ENCODE data around the gene MYO1F.
"Not testable (repeated sequence)": the region's sequence is repeated elsewhere in the genome, so short reads cannot be mapped to it uniquely, and the experiment has no call there.

The MYO1F gene

DNA sequence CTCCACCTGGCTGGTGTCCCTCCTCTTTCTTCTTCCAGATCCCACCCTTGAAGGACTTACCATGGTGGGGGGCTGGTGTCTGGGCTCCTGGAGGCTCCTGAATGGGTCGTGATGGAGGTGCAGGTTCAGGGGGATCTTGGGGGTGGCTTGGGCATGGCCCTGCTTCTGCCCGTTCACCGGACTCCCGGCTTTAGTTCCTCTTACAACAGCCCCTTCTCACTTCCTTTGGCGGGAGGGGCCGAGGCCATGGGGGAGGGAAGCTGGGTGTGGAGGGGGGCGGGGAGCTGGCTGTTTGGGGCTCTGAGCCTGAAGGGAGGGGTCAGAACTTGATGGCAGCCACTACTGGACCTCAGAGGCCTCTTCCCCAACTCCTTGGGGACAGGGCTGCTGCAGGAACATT lies at the start of gene MYO1F:
Gene MYO1F, minus strand, starts transcription at position 196 of the 400 bp plus-strand sequence. Its CDS starts 133 bp downstream, at position 63.
- DNase-seq (ENCODE audit: low read depth, low spot score), result no peak

GRCh38 chr19:8626842-8627241 lies 49.6 kb upstream of the MYO1F start:
- no peak for DNase-seq (ENCODE audit: low read depth, low spot score)

DNA sequence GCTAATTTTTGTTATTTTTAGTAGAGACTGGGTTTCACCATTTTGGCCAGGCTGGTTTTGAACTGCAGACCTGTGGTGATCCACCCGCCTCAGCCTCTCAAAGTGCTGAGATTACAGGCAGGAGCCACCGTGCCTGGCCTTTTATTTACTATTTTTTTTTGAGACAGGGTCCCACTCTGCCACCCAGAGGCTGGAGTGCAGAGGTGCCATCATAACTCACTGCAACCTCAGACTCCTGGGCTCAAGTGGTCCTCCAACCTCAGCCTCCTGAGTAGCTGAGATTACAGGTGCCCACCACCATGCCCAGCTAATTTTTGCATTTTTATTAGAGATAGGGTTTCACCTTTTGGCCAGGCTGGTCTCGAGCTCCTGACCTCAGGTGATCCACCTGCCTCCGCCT lies 45.6 kb upstream of the MYO1F start:
- DNase-seq (ENCODE audit: low read depth, low spot score), result not testable (repeated sequence)

DNA sequence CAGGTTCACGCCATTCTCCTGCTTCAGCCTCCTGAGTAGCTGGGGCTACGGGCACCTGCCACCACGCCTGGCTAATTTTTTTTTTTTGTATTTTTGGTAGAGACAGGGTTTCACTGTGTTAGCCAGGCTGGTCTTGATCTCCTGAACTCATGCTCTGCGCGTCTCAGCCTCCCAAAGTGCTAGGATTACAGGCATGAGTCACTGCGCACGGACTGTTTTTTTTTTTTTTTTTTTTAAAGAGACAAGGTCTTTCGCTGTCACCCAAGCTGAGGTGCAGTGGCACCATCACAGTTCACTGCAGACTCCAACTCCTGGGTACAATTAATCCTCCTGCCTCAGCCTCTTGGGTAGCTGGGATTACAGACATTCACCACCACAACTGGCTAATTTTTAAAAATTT lies 41.5 kb upstream of the MYO1F start:
- DNase-seq (ENCODE audit: low read depth, low spot score), result no peak

DNA sequence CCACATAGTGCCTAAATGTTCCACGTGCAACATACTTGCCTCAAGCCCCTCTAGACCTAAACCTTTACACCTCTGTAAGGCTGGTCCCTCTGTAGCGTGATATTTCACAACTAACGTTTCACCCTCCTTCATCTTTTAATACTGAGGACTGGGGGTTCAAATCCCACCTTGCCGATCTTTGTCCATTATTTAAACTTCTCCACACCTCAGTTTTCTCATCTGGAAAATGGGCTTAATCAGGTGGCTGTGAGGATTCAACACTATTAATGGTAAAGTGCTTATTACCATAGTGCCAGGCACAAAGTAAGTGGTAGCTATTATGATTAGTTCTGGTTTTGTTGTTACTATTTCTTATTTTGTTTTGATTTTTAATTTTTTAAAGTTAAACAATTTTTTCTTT lies 40.7 kb upstream of the MYO1F start:
- no peak for DNase-seq (ENCODE audit: low read depth, low spot score)

DNA sequence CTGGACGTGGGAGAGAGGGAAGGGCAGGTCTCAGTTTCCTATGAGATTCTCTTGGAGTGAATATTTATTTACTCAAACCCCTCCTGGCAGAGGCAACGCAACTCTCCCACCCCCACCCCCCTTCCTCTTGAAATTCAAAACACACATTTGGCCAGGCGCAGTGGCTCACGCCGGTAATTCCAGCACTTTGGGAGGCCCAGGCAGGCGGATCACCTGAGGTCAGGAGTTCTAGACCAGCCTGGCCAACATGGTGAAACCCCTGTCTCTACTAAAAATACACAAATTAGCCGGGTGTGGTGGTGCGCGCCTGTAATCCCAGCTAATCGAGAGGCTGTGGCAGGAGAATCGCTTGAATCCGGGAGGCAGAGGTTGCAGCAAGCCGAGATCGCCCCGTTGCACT lies 40.1 kb upstream of the MYO1F start:
- not testable (repeated sequence) for DNase-seq (ENCODE audit: low read depth, low spot score)

GRCh38 chr19:8616861-8617260 lies 39.6 kb upstream of the MYO1F start:
- no peak for DNase-seq (ENCODE audit: low read depth, low spot score)

DNA sequence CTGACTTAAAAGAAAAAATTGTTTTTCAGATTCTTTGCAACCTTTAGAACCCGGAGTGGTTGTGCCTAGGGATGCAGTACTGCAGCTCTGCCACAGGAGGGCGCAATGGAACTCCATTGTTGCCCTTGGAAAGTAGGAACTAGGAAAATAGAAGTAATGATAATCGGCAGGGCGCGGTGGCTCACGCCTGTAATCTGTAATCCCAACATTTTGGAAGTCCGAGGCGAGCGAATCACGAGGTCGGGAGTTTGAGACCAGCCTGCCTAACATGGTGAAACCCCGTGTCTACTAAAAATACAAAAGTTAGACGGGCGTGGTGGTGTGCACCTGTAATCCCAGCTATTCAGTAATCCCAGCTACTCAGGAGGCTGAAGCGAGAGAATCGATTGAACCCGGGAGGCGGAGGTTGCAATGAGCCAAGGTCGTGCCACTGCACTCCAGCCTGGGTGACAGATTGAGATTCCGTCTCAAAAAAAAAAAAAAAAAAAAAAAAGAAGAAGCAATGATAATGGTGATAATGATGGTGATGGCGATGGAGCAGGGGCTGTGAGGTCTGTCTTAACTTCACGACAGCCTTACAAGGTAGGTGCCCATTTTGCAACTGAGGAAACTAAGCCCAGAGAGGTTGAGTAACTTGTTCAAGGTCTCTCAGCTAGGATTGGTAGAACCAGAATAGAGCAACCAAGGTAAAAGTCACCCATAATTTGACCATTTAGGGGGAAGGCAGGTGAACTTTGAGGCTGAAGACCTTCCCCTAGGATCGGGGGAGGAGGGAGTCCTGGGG lies 38.8 kb upstream of the MYO1F start:
- no peak for DNase-seq (ENCODE audit: low read depth, low spot score)

DNA sequence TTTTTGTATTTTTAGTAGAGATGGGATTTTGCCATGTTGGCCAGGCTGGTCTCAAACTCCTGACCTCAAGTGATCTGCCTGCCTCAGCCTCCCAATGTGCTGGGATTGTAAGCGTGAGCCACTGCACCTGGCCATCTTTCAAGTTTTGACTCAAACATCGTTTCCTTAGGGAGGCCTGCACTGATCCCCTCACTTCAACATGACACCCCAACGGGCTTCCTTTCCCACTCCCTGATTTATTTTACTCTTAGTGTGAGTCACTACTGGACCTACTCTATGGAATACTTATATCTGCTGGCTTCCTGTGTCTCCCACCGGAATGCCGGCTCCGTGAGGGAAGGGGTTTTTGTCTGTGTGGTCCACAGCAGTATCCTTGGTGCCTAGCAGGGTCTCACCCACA lies 37.8 kb upstream of the MYO1F start:
- DNase-seq (ENCODE audit: low read depth, low spot score), result no peak

DNA sequence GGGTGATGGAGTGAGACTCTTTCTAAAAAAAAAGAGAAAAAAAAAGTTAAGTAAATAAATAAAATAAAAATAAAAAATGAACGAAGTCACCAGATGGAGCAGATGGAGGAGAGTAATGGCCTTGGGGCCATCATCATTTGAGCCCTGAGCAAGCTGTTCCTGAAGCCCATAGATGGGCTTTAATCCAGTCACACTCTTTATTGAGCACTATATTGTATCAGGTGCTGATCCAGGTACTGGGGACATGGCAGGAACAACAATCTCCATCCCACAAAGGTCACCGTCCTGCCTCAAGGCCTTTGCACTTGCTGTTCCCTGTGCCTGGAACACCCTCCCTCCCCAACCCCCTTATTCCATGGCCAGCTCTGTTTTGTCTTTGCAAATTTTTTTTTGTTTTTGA lies 37.2 kb upstream of the MYO1F start:
- no peak for DNase-seq (ENCODE audit: low read depth, low spot score)

- DNase-seq (ENCODE audit: low read depth, low spot score), result no peak
These were observed 35.5 kb upstream of the MYO1F start for GRCh38 chr19:8612807-8613171.

- DNase-seq (ENCODE audit: low read depth, low spot score), result no peak
These were observed 34.9 kb upstream of the MYO1F start for GRCh38 chr19:8611877-8612806.

DNA sequence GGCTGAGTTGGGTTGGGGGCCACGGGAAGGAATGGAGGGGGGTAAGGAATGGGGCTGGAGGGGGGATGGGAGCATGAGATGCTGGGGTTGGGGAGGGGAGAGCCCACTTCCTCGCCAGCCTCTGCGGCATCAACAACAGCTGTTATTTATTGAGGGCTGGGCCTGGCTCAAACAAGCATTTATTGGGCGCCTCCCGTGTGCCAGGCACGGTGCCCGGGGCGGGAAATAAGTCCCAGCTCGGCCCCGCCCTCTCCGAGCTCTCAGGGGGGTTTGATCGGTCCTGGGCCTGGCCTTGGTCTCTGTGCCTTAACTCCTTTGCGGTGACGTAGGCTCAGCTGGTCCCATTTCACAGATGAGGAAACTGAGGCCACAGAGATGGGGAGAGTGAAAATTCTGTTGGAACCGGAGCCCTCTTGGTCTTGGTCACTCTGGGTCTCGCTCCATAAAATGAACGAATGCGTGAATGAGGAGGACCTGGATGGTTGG lies 34.2 kb upstream of the MYO1F start:
- DNase-seq (ENCODE audit: low read depth, low spot score), result no peak

DNA sequence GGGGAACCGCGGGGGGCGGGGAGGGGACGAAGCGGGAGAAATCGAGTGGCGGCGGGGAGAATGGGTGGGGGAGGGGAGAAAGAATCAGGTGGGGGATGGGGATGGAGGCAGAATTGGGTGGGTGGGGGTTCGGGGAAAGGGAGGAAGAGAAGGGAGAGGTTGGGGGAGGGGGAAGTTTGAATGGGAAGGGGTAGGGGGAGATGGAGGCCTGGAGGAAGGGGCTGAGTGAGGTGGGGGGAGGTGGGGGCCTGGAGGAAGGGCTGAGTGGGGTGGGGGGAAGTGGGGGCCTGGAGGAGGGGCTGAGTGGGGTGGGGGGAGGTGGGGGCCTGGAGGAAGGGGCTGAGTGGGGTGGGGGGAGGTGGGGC lies 33.7 kb upstream of the MYO1F start:
- DNase-seq (ENCODE audit: low read depth, low spot score), result no peak

GRCh38 chr19:8610041-8610935 lies 33.0 kb upstream of the MYO1F start, which contains the start of gene ADAMTS10:
Gene ADAMTS10, minus strand, starts transcription at chr19:8610715. Its CDS starts 5,005 bp downstream, at chr19:8605710.
- no peak for DNase-seq (ENCODE audit: low read depth, low spot score)

GRCh38 chr19:8609279-8610040 lies 32.2 kb upstream of the MYO1F start:
- DNase-seq (ENCODE audit: low read depth, low spot score), result no peak

DNA sequence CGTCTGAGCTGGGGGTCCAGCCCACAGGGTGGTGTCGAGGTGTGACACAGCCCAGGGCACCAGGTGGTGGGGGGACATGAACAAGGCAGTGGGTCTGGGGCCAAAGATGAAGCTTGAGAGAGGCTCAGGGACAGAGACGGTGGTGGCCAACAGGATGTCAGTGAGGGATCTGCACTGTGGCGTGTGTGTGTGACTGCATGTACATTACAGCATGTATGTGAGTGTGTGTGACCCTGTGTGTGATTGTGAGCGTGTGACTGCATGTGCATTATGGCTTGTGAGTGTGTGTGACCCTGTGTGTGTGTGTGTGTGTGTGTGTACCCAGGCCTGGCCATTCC lies 31.7 kb upstream of the MYO1F start:
- DNase-seq (ENCODE audit: low read depth, low spot score), result no peak

DNA sequence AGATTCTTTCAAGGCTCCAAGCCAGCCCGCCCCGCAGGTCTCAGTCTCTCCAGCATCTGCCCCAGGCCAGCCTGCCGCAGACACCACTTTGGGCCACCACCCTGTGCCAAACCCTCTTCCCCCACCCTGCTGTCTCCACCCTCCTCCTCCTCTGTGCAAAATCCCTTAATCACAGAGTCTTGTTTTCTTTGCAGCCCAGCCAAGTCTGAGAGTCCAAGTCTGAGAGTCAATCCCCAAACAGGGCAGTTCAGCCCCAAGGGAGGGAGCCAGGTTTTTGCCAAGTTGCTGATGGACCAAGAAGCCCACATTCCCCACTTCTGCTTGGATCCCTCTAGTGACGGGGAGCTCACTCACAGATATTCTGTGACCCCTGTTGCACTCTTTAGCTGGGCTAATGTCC lies 30.1 kb upstream of the MYO1F start:
- DNase-seq (ENCODE audit: low read depth, low spot score), result no peak

DNA sequence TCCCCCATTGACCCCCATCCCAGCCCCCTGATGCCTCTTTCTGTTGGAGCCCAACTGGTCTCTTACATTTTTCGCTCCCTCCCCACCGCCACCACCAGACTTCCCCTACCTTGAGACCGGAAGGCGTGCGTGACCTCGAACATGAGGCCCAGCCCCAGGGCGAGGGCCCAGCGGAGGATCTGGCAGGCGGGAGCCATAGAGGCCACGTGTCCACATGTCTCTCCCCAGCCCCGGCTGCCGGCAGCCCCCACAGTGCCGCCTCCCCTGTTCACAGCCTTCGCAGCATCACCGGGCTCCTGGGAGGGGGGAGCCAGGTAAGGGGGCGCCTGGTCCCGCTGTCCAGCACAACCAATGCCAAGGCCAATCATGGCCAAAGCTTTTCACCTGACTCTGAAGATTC lies 28.3 kb upstream of the MYO1F start:
- no peak for DNase-seq (ENCODE audit: low read depth, low spot score)

- no peak for DNase-seq (ENCODE audit: low read depth, low spot score)
These were observed 24.6 kb upstream of the MYO1F start for GRCh38 chr19:8601796-8602195.

GRCh38 chr19:8600816-8601215 lies 23.6 kb upstream of the MYO1F start:
- DNase-seq (ENCODE audit: low read depth, low spot score), result no peak

Data from iPS DF 19.7 (cell line).